RWPE1 (cell line): ENCODE data around the gene PLCH2.

Experiments used
- CTCF ChIA-PET: fragments of 350-600 bp; sonication (Branson Sonifier 250); formaldehyde crosslinking; extraction: SDS; loops from one replicate; lab custom pipeline; 2021; lab: Yijun Ruan, JAX
- POLR2A ChIA-PET: fragments of 400-600 bp; formaldehyde crosslinking; extraction: SDS; loops from one replicate; lab custom pipeline; 2020; ENCODE audit warnings: antibody characterized with exemption; ENCODE audit not compliant: low non-redundant PET; lab: Yijun Ruan, JAX
- DNase-seq: peaks from one replicate; pipeline ENCODE4 v3.0.0; 2012; ENCODE audit warnings: low spot score
- H3K27ac ChIP-seq: fragments of 450-650 bp; 2 replicates; pipeline ENCODE4 v1.5.1; 2017
- CTCF ChIP-seq: fragments of 450-650 bp; conservative IDR thresholded peaks from 2 replicates; pipeline ENCODE4 v1.5.1; 2017; ENCODE audit warnings: low read depth, mild to moderate bottlenecking

The PLCH2 gene

GRCh38 chr1:2433936-2434655 lies 42.0 kb upstream of the PLCH2 start:
- ChIA-PET POLR2A (no interaction called here), CTCF (interaction anchor here (0.6 kb wide), 1 partner anchor 168 kb away, joined by 3 read pairs; no protein-coding TSS in a partner anchor)
- TF ChIP-seq CTCF: no peak
- DNase-seq: no peak
- peak overlapping the region; percentile 96 for H3K27ac ChIP-seq

GRCh38 chr1:2435091-2435490 lies 41.0 kb upstream of the PLCH2 start:
- TF ChIP-seq CTCF: no peak
- DNase-seq: no peak
- ChIA-PET POLR2A (no interaction called here), CTCF (no interaction called here)
- peak overlapping the region; percentile 96 for H3K27ac ChIP-seq

- ChIA-PET POLR2A (no interaction called here), CTCF (no interaction called here)
- DNase-seq: no peak
- peak overlapping the region; percentile 96 for H3K27ac ChIP-seq
- TF ChIP-seq CTCF: no peak
Observed at GRCh38 chr1:2435746-2436355, 40.2 kb upstream of the PLCH2 start.

- TF ChIP-seq CTCF: no peak
- DNase-seq: no peak
- ChIA-PET POLR2A (no interaction called here), CTCF (no interaction called here)
- H3K27ac ChIP-seq: peak overlapping the region; percentile 51
Observed at GRCh38 chr1:2436876-2437275, 39.2 kb upstream of the PLCH2 start.

GRCh38 chr1:2437617-2438016 lies 38.5 kb upstream of the PLCH2 start:
- DNase-seq: no peak
- POLR2A ChIA-PET: no interaction called here
- TF ChIP-seq CTCF: no peak
- H3K27ac ChIP-seq: peak overlapping the region; percentile 51
- CTCF ChIA-PET: no interaction called here

- no peak for TF ChIP-seq CTCF
- H3K27ac ChIP-seq: peak overlapping the region; percentile 51
- no peak for DNase-seq
- ChIA-PET CTCF (no interaction called here), POLR2A (no interaction called here)
Observed at GRCh38 chr1:2438038-2438437, 38.1 kb upstream of the PLCH2 start.
